HEK293 (cell line): Measurements from ENCODE around the gene IL17RC.
"Not testable (repeated sequence)": the region's sequence is repeated elsewhere in the genome, so short reads cannot be mapped to it uniquely, and the experiment has no call there.

Experiments used
- CTCF ChIA-PET: fragments of 350-600 bp; formaldehyde crosslinking; extraction: SDS; loops from one replicate; lab custom pipeline; 2021; ENCODE audit warnings: antibody characterized with exemption; lab: Yijun Ruan, JAX
- POLR2A ChIA-PET: fragments of 300-600 bp; formaldehyde crosslinking; extraction: SDS; loops from one replicate; lab custom pipeline; 2020; ENCODE audit warnings: antibody characterized with exemption, inconsistent platforms; lab: Yijun Ruan, JAX
- H3K27ac ChIP-seq: fragments of 200-500 bp; sonication (Bioruptor generic); 2 replicates; pipeline ENCODE4 v1.5.1; 2014; ENCODE audit warnings: low read depth, low read length, control low read depth, inconsistent platforms; ENCODE audit errors: extremely low read depth
- H3K36me3 ChIP-seq, 2 experiments: fragments of 200-500 bp in 1 of 2; sonication (Bioruptor generic) in 1 of 2; 1 replicate in 1 of 2; 2 replicates in 1 of 2; pipeline ENCODE4 v1.5.1; 2014 to 2017; ENCODE audit warnings: inconsistent platforms in 2 of 2, low read length in 2 of 2; ENCODE audit not compliant: control insufficient read depth in 2 of 2, insufficient read depth in 1 of 2
- H3K4me1 ChIP-seq: fragments of 200-500 bp; sonication (Bioruptor generic); 2 replicates; pipeline ENCODE4 v1.5.1; 2014; ENCODE audit warnings: mild to moderate bottlenecking, low read length, inconsistent platforms; ENCODE audit not compliant: control insufficient read depth, insufficient read depth
- H3K4me3 ChIP-seq: 2 replicates; pipeline ENCODE4 v1.5.1; 2011; ENCODE audit warnings: low read depth, mild to moderate bottlenecking, control low read depth, low read length, moderate library complexity
- H3K9me3 ChIP-seq: fragments of 200-500 bp; sonication (Bioruptor generic); 2 replicates; pipeline ENCODE4 v1.5.1; 2014; ENCODE audit warnings: low read depth, low read length, inconsistent platforms; ENCODE audit not compliant: control insufficient read depth, insufficient read depth
- BCL11A ChIP-seq: fragments of 450-650 bp; formaldehyde crosslinking; IDR thresholded peaks from 2 replicates; pipeline ENCODE4 v1.5.1; 2016; ENCODE audit warnings: low read depth, missing biosample characterization, missing genetic modification characterization
- GLIS1 ChIP-seq: fragments of 450-650 bp; formaldehyde crosslinking; IDR thresholded peaks from 2 replicates; pipeline ENCODE4 v1.5.1; 2016; ENCODE audit warnings: missing biosample characterization, missing genetic modification characterization
- HOXC10 ChIP-seq: sonication (generic); formaldehyde crosslinking; IDR thresholded peaks from 2 replicates; pipeline ENCODE4 v1.8.1; 2023; ENCODE audit warnings: mild to moderate bottlenecking, missing genetic modification reagents
- IKZF3 ChIP-seq: fragments of 450-650 bp; IDR thresholded peaks from 2 replicates; pipeline ENCODE4 v1.5.0; 2018; ENCODE audit warnings: missing biosample characterization, mild to moderate bottlenecking, missing genetic modification characterization, moderate library complexity
- PATZ1 ChIP-seq: fragments of 450-650 bp; formaldehyde crosslinking; IDR thresholded peaks from 2 replicates; pipeline ENCODE4 v1.5.1; 2016; ENCODE audit warnings: missing biosample characterization, missing genetic modification characterization
- SP3 ChIP-seq: fragments of 450-650 bp; formaldehyde crosslinking; IDR thresholded peaks from 2 replicates; pipeline ENCODE4 v1.5.1; 2016; ENCODE audit warnings: missing biosample characterization, missing genetic modification characterization
- ZBTB48 ChIP-seq: fragments of 450-650 bp; formaldehyde crosslinking; IDR thresholded peaks from 2 replicates; pipeline ENCODE4 v1.5.1; 2016; ENCODE audit warnings: missing biosample characterization, missing genetic modification characterization
- ZBTB8A ChIP-seq: fragments of 450-650 bp; formaldehyde crosslinking; IDR thresholded peaks from 2 replicates; pipeline ENCODE4 v1.5.1; 2016; ENCODE audit warnings: missing biosample characterization, missing genetic modification characterization
- ZIC2 ChIP-seq: fragments of 450-650 bp; formaldehyde crosslinking; IDR thresholded peaks from 2 replicates; pipeline ENCODE4 v1.5.1; 2016; ENCODE audit warnings: missing biosample characterization, missing genetic modification characterization
- ZNF16 ChIP-seq: fragments of 450-650 bp; formaldehyde crosslinking; IDR thresholded peaks from 2 replicates; pipeline ENCODE4 v1.5.1; 2016; ENCODE audit warnings: low read depth, missing biosample characterization, missing genetic modification characterization
- ZNF239 ChIP-seq: fragments of 450-650 bp; formaldehyde crosslinking; IDR thresholded peaks from 2 replicates; pipeline ENCODE4 v1.5.1; 2016; ENCODE audit warnings: missing biosample characterization, missing genetic modification characterization
- ZNF24 ChIP-seq: fragments of 450-650 bp; formaldehyde crosslinking; IDR thresholded peaks from 2 replicates; pipeline ENCODE4 v1.5.1; 2016; ENCODE audit warnings: missing biosample characterization, missing genetic modification characterization
- ZNF292 ChIP-seq: fragments of 450-650 bp; formaldehyde crosslinking; IDR thresholded peaks from 2 replicates; pipeline ENCODE4 v1.5.1; 2016; ENCODE audit warnings: low read depth, missing biosample characterization, missing genetic modification characterization, borderline replicate concordance
- ZNF350 ChIP-seq: fragments of 450-650 bp; formaldehyde crosslinking; IDR thresholded peaks from 2 replicates; pipeline ENCODE4 v1.5.0; 2017; ENCODE audit warnings: missing biosample characterization, mild to moderate bottlenecking, missing genetic modification characterization
- ZNF366 ChIP-seq: fragments of 450-650 bp; formaldehyde crosslinking; conservative IDR thresholded peaks from 2 replicates; pipeline ENCODE4 v1.5.1; 2016; ENCODE audit warnings: missing biosample characterization, missing genetic modification characterization
- ZNF394 ChIP-seq: fragments of 450-650 bp; formaldehyde crosslinking; IDR thresholded peaks from 2 replicates; pipeline ENCODE4 v1.5.1; 2016; ENCODE audit warnings: missing biosample characterization, missing genetic modification characterization, mild to moderate bottlenecking, moderate library complexity, borderline replicate concordance
- ZNF426 ChIP-seq: fragments of 450-650 bp; formaldehyde crosslinking; IDR thresholded peaks from 2 replicates; pipeline ENCODE4 v1.5.1; 2017; ENCODE audit warnings: missing biosample characterization, missing genetic modification characterization, mild to moderate bottlenecking, inconsistent platforms, moderate library complexity
- ZNF433 ChIP-seq: fragments of 450-650 bp; formaldehyde crosslinking; IDR thresholded peaks from 2 replicates; pipeline ENCODE4 v1.5.1; 2016; ENCODE audit warnings: missing biosample characterization, missing genetic modification characterization, low read depth
- ZNF501 ChIP-seq: fragments of 450-650 bp; formaldehyde crosslinking; IDR thresholded peaks from 2 replicates; pipeline ENCODE4 v1.5.1; 2016; ENCODE audit warnings: missing biosample characterization, missing genetic modification characterization
- ZNF530 ChIP-seq: fragments of 450-650 bp; formaldehyde crosslinking; IDR thresholded peaks from 2 replicates; pipeline ENCODE4 v1.5.1; 2016; ENCODE audit warnings: low read depth, missing biosample characterization, missing genetic modification characterization
- ZNF560 ChIP-seq: fragments of 450-650 bp; formaldehyde crosslinking; IDR thresholded peaks from 2 replicates; pipeline ENCODE4 v1.5.1; 2017; ENCODE audit warnings: missing biosample characterization, missing genetic modification characterization, borderline replicate concordance
- ZNF626 ChIP-seq: fragments of 450-650 bp; sonication (Bioruptor Pico); formaldehyde crosslinking; IDR thresholded peaks from 2 replicates; pipeline ENCODE4 v1.5.1; 2018; ENCODE audit warnings: missing biosample characterization, missing genetic modification characterization, inconsistent platforms
- ZNF837 ChIP-seq: fragments of 450-650 bp; formaldehyde crosslinking; IDR thresholded peaks from 2 replicates; pipeline ENCODE4 v1.5.1; 2016; ENCODE audit warnings: missing biosample characterization, missing genetic modification characterization
- ZXDB ChIP-seq: fragments of 450-650 bp; formaldehyde crosslinking; IDR thresholded peaks from 2 replicates; pipeline ENCODE4 v1.5.1; 2016; ENCODE audit warnings: missing biosample characterization, missing genetic modification characterization
- TF ChIP-seq, protein P1 (sequence below): fragments of 450-650 bp; formaldehyde crosslinking; IDR thresholded peaks from 2 replicates; pipeline ENCODE4 v1.5.1; 2016; ENCODE audit warnings: missing biosample characterization, missing genetic modification characterization
- TF ChIP-seq, protein P2 (sequence below): fragments of 450-650 bp; formaldehyde crosslinking; IDR thresholded peaks from 2 replicates; pipeline ENCODE4 v1.5.1; 2016; ENCODE audit warnings: missing biosample characterization, missing genetic modification characterization
- TF ChIP-seq, protein P3 (sequence below): sonication (generic); formaldehyde crosslinking; IDR thresholded peaks from 2 replicates; pipeline ENCODE4 v1.8.1; 2022; ENCODE audit warnings: mild to moderate bottlenecking, moderate library complexity, missing genetic modification reagents

IL17RC gene

GRCh38 chr3:9938966-9939365 lies 22.1 kb downstream of the IL17RC start (continued):
- no peak for TF ChIP-seq PATZ1 (tag by site-specific recombination)
- TF ChIP-seq ZNF292 (tag by site-specific recombination) = peak; percentile 89; the same call in 1 of the 2 replicates
- TF ChIP-seq ZXDB = peak; percentile 89
- TF ChIP-seq, protein P1, sequence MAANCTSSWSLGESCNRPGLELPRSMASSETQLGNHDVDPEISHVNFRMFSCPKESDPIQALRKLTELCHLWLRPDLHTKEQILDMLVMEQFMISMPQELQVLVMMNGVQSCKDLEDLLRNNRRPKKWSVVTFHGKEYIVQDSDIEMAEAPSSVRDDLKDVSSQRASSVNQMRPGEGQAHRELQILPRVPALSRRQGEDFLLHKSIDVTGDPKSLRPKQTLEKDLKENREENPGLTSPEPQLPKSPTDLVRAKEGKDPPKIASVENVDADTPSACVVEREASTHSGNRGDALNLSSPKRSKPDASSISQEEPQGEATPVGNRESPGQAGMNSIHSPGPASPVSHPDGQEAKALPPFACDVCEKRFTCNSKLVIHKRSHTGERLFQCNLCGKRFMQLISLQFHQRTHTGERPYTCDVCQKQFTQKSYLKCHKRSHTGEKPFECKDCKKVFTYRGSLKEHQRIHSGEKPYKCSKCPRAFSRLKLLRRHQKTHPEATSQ (tag by site-specific recombination) = no peak
- peak; percentile 90 for TF ChIP-seq ZBTB8A (tag by site-specific recombination)
- TF ChIP-seq ZIC2 (tag by site-specific recombination) = no peak
- no peak for TF ChIP-seq ZBTB48
- no peak for TF ChIP-seq ZNF350 (tag by site-specific recombination)
- TF ChIP-seq ZNF366 (tag by site-specific recombination) = peak; percentile 43
- TF ChIP-seq ZNF394 = peak; percentile 98
- 0 out of 2 replicates have a peak, but pooled peaks have one; percentile 9 for TF ChIP-seq ZNF16
- TF ChIP-seq BCL11A (tag by site-specific recombination) = 0 out of 2 replicates have a peak, but pooled peaks have one; percentile 21
- TF ChIP-seq ZNF560 (tag by site-specific recombination) = peak; percentile 92; the same call in 1 of the 2 replicates
- TF ChIP-seq ZNF837 (tag by site-specific recombination) = no peak
- TF ChIP-seq GLIS1 (tag by site-specific recombination) = no peak
- 0 out of 2 replicates have a peak, but pooled peaks have one; percentile 30 for TF ChIP-seq ZNF24 (tag by site-specific recombination)
- TF ChIP-seq, protein P2, sequence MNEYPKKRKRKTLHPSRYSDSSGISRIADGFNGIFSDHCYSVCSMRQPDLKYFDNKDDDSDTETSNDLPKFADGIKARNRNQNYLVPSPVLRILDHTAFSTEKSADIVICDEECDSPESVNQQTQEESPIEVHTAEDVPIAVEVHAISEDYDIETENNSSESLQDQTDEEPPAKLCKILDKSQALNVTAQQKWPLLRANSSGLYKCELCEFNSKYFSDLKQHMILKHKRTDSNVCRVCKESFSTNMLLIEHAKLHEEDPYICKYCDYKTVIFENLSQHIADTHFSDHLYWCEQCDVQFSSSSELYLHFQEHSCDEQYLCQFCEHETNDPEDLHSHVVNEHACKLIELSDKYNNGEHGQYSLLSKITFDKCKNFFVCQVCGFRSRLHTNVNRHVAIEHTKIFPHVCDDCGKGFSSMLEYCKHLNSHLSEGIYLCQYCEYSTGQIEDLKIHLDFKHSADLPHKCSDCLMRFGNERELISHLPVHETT (tag by site-specific recombination) = no peak
- TF ChIP-seq ZNF239 (tag by site-specific recombination) = no peak
- TF ChIP-seq, protein P3, sequence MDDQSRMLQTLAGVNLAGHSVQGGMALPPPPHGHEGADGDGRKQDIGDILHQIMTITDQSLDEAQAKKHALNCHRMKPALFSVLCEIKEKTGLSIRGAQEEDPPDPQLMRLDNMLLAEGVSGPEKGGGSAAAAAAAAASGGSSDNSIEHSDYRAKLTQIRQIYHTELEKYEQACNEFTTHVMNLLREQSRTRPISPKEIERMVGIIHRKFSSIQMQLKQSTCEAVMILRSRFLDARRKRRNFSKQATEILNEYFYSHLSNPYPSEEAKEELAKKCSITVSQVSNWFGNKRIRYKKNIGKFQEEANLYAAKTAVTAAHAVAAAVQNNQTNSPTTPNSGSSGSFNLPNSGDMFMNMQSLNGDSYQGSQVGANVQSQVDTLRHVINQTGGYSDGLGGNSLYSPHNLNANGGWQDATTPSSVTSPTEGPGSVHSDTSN = no peak
- peak; percentile 62; the same call in 1 of the 2 replicates for TF ChIP-seq ZNF530 (tag by site-specific recombination)
- TF ChIP-seq ZNF626 (tag by site-specific recombination) = no peak
- no peak for TF ChIP-seq HOXC10 (CRISPR knock-in tag)
- TF ChIP-seq ZNF501 (tag by site-specific recombination) = peak; percentile 76
- TF ChIP-seq IKZF3 (tag by site-specific recombination) = no peak
- TF ChIP-seq ZNF426 (tag by site-specific recombination) = peak; percentile 99
- peak; percentile 95 for TF ChIP-seq ZNF433 (tag by site-specific recombination)
- peak; percentile 33; the same call in 1 of the 2 replicates for TF ChIP-seq SP3 (tag by site-specific recombination)

DNA sequence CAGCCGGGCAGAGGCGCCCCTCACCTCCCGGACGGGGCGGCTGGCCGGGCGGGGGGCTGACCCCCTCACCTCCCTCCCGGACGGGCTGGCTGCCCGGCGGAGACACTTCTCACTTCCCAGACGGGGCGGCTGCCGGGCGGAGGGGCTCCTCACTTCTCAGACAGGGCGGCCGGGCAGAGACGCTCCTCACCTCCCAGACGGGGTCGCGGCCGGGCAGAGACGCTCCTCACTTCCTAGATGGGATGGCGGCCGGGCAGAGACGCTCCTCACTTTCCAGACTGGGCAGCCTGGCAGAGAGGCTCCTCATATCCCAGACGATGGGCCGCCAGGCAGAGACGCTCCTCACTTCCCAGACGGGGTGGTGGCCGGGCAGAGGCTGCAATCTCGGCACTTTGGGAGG lies 23.0 kb downstream of the IL17RC start:
- peaks cover 6 to 66% of the 10 kb centered on the region in 2 experiments; a peak in 2 of 3 replicates for H3K36me3 ChIP-seq
- H3K9me3 ChIP-seq, H3K27ac ChIP-seq, H3K4me1 ChIP-seq, POLR2A ChIA-PET, CTCF ChIA-PET, H3K4me3 ChIP-seq: not testable (repeated sequence)
